Activated T-cell treated with anti-CD3 and anti-CD28 coated beads for 4 hours (primary cell): Measurements from ENCODE around the gene FGF3.
"Not testable (repeated sequence)": the region's sequence is repeated elsewhere in the genome, so short reads cannot be mapped to it uniquely, and the experiment has no call there.

Experiments
- DNase-seq: peaks from one replicate; pipeline ENCODE4 v3.0.0-alpha.2; 2020

The FGF3 gene

DNA sequence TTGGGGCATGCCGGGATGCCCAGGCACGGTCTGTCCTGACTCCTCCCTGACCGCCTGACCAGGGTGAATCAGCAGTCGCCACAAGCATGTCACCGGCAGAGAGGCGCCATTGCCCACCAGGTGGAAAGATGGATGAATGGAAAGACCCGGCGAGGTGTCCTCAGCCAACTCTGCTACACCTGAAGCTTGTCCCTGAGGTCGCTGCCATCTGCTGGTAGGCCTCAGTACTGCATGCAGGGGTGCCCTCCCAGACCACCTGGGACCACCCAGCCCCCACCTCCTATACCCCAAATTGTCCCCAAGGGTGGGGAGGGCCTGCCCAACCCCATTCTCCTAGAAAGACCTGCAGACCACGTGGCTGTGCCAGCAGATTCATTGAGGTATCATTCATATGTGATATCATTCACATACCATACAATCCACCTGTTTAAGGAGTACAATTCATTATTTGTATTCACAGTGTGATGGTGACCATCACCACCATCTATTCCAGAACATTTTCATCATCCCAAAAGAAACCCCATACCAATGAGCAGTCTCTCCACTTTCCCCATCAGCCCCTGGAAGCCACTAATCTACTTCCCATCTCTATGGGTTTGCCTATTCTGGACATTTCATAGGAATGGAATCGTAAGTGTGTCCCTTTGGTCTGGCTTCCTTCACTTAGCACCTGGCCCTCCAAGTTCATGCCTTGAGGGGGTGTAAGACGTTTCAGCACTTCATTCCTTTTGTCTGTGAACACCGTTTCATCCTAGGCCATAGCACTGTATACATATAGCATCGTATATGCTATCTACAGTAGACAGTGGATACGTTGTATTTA is 17.5 kb downstream of the FGF3 start:
- DNase-seq: peak; percentile 5

DNA sequence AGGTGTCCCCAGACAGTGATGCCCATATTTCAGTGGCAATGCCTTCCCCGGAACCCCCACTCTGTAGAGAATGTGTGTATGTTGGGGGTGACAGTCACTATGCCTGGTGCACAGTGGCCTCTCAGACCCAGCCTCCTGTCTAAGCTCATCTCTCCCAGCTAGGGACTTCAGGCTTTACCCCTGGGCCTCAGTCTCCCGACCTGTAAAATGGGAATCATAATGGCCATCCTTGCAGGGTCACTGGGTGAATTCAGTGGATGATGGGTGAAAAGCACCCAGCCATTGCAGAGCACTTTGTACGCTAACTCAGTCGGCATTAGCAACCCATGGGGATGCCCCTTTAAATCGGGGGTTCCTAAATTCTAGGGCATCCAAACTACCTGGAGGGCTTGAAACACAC is 18.9 kb downstream of the FGF3 start:
- DNase-seq: no peak

DNA sequence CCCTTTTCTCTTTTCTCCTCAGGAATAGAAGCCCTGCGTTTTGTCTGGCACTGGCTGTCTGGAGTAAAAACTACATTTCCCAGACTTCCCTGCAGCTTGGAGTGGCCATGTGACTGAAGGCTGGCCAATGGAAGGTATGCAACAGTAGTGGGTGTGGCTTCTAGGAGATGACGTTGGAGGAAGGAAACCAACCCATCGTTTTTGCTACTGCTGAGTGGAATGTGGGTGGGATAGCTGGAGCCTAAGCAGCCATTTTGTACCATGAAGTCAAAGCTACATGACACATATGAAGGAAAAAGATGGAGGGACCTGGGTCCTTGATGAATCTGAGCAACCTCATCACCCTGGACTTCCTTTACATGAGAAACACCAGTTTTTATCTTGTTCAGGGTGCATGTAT is 19.6 kb downstream of the FGF3 start:
- no peak for DNase-seq

DNA sequence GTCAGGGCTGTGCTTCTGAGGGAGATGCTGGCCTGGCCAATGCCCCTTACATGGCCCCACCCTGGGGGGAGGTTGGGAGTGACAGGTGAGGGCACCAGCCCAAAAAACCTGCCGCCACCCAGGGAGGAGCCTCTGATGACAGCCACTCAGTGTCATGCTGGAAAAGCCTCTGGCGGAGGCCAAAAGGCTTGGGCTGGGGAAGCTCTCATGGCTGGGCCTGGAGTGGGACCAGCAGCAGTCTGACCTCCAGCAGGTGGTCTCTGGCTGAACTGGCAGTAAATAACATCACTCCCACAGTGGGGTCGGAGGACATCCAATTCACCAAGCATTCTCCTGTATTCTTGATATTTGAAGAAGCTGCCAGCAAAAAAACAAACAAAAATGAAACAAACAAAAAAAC is 20.1 kb downstream of the FGF3 start:
- DNase-seq: no peak

DNA sequence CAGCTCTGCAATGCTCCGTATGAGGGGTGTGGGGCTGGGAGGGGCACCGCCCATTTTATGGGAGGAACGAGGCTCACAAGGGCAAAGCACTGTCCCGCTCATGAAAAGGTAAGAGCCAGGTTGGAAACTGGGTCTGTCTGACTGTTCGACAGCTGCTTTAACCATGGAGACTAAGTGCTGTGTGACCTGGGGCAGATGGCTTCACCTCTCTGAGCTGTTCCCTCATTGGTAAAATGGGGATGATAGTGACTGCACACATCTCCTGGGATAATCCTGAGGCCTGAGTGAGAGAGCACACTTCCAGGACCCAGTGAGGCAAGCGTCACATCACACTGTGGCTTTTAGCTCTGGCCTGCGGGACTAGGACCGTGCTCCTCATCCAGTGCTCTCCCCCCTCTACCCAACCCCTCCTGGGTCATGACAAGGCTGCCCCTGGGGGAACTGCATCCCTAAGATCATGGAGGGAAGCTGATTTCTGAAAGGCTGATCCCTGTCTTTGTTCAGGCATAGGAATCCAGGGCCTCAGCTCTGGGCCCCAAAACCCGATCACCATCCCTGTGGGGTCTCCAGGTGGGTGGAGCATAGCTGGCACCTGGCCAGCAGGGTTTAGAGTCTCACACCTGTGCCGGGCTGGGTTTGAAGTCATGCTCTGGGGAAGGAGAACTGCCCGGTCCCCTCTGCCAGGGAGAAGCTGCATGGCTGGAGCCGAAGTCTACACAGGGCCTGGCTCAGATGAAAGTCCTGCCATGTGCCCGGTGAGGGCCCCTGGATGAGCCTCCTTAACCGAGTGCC is 21.3 kb downstream of the FGF3 start:
- DNase-seq: no peak

DNA sequence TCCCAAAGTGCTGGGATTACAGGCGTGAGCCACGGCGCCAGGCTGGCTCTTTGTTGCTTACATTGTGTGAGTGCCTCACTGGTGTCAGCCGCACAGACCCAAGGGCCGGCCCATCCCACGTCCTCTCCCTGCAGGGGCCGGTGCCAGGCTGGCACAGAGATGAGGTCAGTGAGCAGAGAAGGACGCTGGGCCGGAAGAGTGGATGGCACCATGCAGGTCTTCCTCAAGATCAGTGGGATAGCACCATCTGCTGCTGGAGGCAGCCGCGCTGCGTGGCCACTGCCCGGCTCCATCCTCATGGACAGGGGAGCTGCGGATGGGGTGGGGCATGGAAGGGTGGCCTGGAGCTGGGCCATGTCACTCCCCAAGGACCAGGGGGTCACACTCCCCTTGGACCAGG is 22.1 kb downstream of the FGF3 start:
- no peak for DNase-seq

DNA sequence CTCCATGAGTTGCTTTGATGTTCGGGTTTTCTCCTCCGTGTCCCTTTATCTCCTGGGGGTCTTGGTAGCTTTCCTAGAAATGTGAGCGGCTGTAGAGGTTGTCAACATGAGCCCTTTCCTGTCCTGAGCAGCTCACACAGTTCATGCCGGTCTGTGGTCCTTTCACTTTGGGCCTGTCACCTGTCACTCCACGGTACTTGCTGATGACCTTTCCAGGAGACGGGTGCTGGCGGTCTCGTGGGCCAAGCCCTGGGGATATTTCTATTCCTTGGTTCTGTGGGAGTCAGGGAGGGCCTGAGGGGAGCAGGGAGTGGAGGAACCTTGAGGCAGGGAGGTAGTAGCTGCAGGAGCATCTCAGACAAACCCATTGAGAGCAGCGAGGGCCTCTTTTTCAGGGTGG is 23.2 kb downstream of the FGF3 start:
- no peak for DNase-seq

DNA sequence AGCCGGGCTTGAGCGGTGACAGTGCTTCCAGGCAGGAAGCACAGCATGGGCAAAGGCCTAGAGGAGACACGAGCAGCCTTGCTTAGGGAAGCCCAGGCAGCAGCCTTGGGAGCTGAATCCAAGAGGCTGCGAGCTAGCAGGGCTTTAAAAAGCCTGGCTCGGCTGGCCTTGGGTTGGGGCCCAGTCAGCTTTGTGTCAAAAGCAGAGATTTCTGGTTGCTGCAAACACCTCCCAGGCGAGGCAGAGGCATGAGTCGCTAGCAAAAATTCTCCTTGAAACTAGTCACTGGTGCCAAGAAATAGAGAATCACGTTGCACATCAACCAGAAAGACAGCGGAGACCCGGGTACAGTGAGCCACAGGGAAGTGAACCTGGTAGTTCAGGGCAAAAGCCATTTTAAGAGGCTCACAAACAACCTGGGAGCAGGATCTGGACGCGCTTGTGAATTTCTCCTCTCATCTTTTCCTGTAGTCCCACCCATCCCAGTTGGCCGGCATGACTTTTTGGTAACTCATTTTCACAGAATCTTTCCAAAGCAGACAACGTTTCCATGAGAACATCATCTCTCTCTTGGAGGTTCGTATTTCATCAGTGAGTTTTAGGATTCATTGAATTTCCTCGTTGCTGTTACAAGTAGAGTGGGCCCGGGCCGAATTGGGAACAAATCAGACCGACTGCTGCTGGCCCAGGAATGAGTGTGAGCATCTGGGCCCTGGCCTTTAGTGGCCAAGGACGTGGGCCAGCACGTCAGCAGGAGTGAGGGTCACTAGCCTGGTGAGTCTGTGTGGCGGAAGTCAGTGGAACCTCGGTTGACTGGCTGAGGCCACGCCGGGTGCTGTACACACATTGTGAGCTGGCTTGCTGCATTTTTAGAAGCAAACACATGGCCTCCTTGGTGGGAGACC is 27.7 kb downstream of the FGF3 start:
- DNase-seq: no peak

DNA sequence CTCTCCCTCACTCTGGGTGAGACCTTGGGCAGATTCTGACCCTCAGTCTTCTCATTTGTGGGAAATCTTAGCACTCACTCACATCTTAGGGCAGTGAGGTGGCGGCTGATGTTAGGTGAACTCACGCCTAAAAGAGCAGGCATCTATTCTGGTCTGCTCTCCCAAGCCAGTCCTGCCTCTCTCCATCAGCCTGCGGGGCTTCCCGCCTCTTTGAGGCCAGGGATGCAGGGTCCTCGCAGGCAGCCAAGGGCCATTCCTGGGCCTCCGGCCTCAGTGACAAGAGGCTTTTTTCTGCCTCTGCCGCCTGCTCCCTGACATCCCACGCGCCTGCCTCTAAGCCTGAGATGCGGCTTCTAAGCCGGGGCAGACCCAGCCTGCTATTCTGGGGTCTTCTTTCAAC is 30.3 kb downstream of the FGF3 start:
- DNase-seq: no peak

DNA sequence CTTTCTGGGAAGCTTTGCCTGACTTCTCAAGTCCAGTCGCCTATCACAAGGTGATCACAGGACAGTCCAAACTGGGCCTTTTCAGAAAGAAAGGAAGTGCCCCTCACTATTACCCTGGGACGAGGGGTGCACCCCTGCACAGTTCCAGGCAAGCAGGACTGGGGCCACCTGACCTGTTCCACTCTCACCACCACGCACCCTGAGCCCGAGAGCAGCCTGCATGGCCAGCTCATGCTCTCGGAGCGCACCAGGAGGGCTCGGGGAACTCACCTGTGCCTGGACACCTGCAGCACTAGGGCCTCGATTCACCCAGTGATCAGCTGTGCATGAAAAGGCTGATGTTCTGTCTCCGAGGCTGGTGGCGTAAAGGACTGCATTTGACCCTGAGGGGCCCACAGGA is 31.3 kb downstream of the FGF3 start:
- no peak for DNase-seq

DNA sequence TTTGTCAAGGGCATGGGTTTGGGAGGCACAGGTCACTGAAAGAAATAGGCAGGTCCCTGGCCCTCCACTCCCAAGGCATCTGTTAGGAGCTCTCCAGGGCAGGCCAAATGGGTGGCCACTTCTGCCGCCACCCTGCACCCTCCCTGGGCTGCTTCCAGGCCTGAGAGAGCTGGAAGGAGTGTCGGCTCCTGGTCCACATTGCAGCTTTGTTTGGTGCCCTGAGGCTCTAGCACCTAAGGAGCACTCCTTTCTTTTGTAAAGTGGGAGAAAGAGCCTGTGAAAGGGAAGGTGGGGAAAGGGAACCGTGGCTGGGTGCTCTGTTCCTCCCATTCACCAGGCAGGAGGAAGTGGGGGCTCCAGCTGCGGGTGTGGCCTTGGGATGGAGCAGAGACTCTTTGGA is 31.8 kb downstream of the FGF3 start:
- no peak for DNase-seq

DNA sequence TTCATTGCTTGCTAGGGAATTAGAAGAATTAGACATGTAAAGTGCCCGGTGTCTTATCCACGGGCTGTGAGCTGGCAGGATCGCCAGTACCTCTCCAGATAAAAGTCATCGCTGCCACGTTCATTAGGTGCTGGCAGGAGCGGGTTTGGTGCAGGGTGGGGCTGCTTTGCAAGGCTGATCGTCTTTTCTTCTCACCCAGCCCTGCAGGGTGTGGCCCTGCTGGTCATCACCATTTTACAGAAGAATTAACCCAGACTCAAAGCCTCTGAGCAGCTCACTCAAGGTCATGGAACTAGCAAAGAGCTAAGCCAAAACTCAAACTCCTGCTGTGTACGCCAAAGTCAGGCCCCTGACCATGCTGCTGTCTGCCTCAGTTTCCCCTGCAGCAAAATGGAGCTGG is 38.0 kb downstream of the FGF3 start:
- DNase-seq: no peak

DNA sequence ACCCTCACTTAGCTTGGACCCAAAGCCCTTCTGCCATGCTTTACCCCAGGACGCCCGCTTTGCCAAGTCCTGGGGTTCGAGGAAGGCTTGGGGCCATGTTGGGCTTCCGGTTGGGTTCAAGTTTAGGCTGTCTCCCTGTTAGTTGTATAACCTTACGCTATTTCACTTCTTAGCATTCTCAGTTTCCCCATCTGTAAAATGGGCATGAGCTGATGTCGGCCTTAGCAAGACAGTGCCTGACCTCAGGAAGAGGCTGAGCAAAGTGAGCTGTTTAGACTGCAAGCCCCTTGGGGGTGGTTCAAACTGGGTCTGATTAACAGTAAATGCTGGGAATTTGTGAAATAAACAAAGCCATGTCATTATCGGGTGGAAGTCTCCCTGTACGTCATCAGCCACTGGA is 40.8 kb downstream of the FGF3 start:
- no peak for DNase-seq

DNA sequence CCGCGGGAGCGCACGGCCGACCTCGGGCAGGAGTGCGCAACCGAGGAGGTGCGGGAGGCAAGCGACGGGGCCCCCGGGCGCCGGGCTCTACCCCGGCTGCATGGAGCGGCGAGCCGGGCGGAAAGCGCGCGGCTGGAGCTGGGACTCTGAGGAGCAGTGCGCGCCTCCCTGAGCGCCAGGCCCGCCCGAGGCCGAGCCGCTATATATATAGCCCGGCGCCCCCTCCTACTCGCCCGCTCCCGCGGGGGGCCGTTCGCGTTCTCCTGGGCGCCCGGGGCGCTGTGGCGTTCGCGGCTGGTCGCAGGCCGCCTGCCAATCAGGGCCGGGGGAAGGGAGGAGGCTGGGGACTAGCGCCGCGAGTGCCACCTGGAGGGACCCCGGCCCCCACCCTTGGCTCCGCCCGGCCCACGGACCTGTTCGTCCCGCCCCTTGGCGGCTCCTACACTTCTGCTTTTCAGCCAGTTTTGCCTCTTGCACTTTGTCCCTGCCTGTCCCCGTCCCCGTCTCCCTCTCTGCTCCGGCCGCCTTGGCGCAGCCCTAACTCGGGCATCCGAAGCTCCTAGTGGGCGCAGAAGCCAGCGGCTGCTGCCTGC is 44.0 kb downstream of the FGF3 start, which contains the start of gene FGF4:
FGF4 (minus strand) TSS at position 179 of the 593 bp plus-strand sequence. CDS start 257 bp downstream, outside the sequence.
- DNase-seq: no peak

DNA sequence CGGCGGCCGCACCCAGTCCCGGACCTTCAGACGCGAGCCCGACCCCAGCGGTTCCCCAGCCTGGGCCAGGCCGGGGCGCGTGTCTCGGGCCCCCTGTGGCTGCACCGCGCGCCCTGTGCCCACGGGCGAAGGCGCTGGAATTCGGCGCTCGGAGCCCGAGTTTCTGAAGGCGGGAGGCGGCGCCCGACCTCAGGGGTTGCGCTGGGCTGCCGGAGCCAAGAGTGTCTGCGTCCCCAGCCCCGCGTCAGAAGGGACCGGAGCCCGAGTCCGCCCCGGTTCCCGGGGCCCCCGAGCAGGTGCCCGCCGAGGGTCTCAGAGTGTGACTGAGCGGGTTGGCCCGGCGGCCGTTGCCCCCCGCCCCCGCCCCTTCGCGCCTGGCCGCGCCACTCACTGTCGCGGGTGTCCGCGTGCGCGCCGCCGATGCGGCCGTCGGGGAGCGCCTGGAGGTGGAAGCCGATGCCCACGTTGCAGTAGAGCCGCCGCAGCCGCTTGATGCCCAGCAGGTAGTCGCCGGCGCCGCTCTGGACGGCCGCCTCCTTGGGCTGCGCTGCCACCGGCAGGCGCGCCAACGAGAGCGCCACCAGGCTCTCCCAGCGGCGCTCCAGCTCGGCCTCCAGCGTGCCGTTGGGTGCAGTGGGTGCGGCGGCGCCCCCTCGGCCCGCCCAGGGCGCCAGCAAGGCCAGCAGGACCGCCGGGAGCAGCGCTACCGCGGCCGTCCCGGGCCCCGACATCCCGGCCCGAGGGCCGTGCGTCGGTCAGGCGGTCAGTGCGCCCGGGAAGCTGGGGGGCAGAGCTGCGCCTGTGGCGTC is 44.7 kb downstream of the FGF3 start:
- no peak for DNase-seq

DNA sequence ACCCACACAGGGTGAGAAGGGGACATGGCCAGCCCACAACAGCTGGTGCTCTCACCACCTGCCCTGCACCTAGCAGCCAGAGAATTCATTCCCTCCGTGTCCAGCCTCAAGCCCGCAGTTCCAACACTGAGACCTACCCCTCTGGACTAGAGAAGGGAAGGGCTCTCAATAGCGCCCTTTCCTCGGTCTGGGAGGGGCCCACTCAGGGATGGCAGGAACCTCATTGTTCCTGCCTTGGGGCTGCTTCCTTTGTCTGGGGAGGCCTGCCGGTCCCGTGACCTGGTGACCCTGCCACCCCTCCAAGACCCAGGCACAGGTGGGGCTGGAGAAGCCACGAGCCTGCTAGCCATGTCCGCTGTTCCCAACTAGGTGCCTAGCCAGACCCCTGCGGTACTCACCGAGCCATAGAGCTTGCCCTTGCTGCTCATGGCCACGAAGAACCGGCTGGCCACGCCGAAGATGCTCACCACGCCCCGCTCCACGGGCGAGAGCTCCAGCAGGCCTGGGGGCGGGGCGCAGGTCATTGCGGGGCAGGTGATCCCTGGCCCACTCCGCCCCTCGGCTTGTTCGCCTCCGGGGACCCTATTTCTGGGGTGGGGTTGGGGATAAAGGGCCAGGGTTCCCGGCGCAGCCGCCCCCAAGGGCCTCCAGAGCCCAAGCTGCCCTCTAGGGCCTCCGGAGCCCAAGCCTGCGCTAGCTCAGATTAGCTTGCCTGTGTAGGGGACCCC is 45.4 kb downstream of the FGF3 start:
- DNase-seq: no peak

DNA sequence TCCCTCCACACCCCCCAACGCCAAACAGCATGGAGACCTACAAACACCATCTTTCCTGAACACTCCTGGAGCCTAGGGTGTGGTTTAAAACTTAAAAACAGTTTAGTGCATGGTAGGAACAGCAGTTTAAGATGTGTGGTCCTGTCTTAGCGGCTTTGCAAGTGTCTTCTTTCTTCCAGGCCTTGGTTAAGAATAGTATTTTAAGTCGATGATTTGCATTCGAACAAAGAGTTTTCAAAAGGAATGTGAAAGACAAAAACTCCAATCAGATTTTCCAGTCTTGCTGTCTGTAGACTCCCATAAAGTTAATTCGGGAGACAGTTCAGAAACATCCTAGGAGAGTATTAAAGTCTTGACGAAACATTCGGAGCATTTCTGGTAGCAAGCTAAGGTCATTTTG is 47.8 kb downstream of the FGF3 start:
- no peak for DNase-seq

DNA sequence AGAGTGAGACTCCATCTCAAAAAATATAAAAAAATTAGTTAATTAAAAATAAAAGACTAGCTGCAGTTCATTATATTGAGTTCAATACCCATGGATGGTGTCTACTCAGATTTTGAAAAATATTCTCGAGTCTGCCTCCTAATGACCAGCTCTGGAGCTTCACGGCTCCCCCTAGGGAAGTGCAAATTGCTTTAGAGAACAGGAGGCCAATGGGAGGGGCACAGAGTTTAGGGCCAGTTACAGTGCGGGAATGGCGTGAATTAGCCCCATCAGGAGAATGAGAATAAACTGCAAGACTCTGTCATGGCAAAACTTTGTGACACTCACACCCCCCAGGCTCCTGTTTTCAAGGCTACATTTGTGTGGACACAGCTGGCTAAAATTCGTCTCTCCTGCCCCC is 48.7 kb downstream of the FGF3 start:
- DNase-seq: no peak

DNA sequence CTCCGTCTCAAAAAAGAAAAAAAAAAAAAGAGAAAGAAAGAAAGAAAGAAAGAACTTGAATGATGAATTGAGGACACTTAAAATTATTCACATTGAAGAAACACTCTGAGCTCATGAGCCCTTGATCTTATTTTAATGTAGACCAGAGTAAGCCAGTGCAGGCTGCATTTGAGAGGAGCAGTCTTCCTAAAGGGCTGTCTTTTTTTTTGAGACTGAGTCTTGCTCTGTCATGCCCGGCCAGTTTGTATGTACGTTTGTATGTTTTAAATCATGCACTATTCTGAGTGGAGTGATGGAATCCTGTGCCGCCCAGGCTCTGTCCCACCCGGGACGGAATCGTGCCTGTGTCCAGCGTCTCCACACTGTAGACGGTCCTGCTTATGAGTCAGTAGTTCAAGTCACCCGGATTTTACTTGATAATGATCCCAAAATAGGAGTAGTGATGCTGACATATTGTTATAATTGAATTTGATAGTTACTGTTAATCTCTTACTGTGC is 53.7 kb downstream of the FGF3 start:
- no peak for DNase-seq

DNA sequence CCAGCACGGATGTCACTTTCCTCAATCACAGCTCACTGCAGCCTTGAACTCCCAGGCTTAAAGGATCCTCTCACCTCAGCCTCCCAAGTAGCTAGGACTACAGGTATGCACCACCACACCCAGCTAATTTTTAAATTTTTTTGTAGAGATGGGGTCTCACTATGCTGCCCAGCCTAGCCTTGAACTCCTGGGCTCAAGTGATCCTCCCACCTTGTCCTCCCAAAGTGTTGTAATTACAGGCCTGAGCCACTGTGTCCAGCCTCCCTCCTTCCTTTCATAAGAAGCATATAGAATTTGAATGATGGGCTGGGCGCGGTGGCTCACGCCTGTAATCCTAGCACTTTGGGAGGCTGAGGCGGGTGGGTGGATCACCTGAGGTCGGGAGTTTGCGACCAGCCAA is 54.3 kb downstream of the FGF3 start:
- DNase-seq: not testable (repeated sequence)

DNA sequence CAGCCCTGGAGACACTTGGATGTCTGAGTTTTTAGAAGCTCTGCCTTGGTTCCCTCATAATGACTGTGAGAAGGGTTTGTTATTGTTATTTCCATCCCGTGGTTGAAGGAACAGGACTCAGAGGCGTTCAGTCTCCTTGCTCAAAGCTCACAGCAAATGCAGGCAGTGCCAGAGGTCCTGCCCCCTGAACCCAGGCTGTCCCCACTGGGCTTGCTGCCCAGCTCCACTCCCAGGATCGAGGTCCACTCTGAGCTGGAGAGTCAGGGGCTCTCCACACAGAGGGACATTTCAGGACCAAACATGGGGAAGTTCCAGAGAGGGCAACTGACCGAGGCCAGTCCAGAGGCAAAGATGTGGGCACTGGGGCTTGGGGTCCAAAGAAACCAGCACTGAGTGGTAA is 58.9 kb downstream of the FGF3 start:
- no peak for DNase-seq
